ENCODE results near the gene GUCA1C. TPM values are rescaled to one million over a fixed set of nuclear protein-coding genes. Genes with fewer than 3 reads are reported as not detected.

Gene GUCA1C
- total RNA-seq, 1 experiment from 2014 or later, result not detected

GRCh38 chr3:108966773-108967172, 13.1 kb upstream of the GUCA1C start:
- Histone ChIP-seq H3K4me1 (ENCODE audit: insufficient read depth, low read length) (no peaks in the 10 kb centered on the region), H4K20me1 (ENCODE audit: low read length) (no peaks in the 10 kb centered on the region), H3K27ac (ENCODE audit: low read length) (no peak overlapping the region), H3K9me3 (ENCODE audit: low read length) (no peaks in the 10 kb centered on the region), H3K27me3 (ENCODE audit: low read length) (peaks cover 49% of the 10 kb centered on the region), H3F3A (ENCODE audit: low read length, unreplicated experiment) (no peaks in the 10 kb centered on the region), H3K9me2 (replicated peaks; ENCODE audit: low read length) (no peaks in the 10 kb centered on the region), H3K4me3 (ENCODE audit: low read length) (no peak overlapping the region), H3K79me2 (ENCODE audit: low read length) (no peaks in the 10 kb centered on the region), H3K36me3 (ENCODE audit: low read depth, low read length) (no peaks in the 10 kb centered on the region), H3K9ac (ENCODE audit: low read length) (no peak overlapping the region), H3K4me2 (ENCODE audit: low read length) (no peak overlapping the region), H2AFZ (ENCODE audit: low read length) (no peak overlapping the region)
- BruUV-seq (replicated peaks), result no TSS peak
- TF ChIP-seq EZH2 (IDR thresholded peaks at IDR 0.05; ENCODE audit: low read length, unreplicated experiment) (no peak), EZH2phosphoT487 (IDR thresholded peaks at IDR 0.05; ENCODE audit: borderline replicate concordance, low read length) (no peak), CTCF (conservative IDR thresholded peaks at IDR 0.05; ENCODE audit: low read depth, low read length) (no peak)
- CTCF ChIA-PET, result no interaction called here
- ATAC-seq, result no peak
- intact Hi-C loops (cut with micrococcal nuclease), result no loop called here
- POLR2A ChIA-PET (ENCODE audit: unreplicated experiment), result no interaction called here
- DNase-seq, result no peak

DNA sequence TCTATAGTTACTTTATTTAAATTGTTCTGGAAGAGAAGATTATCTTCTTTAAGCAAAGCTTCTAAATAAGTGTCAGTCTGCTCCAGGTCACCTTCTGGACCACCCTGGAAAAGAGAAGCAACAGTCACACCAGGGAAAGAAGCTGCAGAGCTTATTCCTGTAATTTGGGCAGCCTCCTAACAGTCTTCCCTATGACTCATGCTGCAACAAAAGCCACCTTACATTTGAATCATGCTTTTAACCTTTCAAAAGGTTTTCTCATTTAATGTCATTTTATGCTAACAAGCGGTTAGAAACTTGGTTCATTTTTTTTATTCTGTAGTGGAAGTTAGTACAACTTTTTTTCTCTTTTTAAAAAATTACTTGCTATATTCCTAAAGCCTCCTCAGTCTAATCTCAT, 5.3 kb upstream of the GUCA1C start:
- CTCF ChIA-PET, result no interaction called here
- no TSS peak for BruUV-seq (replicated peaks)
- no peak overlapping the region for H3K4me2 ChIP-seq (ENCODE audit: low read length)
- no peak overlapping the region for H3K9ac ChIP-seq (ENCODE audit: low read length)
- H4K20me1 ChIP-seq (ENCODE audit: low read length), result no peaks in the 10 kb centered on the region
- TF ChIP-seq CTCF (conservative IDR thresholded peaks at IDR 0.05; ENCODE audit: low read depth, low read length) (no peak), EZH2 (IDR thresholded peaks at IDR 0.05; ENCODE audit: low read length, unreplicated experiment) (no peak), EZH2phosphoT487 (IDR thresholded peaks at IDR 0.05; ENCODE audit: borderline replicate concordance, low read length) (no peak)
- no peak overlapping the region for H3K4me3 ChIP-seq (ENCODE audit: low read length)
- H3K79me2 ChIP-seq (ENCODE audit: low read length), result no peaks in the 10 kb centered on the region
- H3K27ac ChIP-seq (ENCODE audit: low read length), result no peak overlapping the region
- intact Hi-C loops (cut with micrococcal nuclease), result no loop called here
- no peaks in the 10 kb centered on the region for H3K36me3 ChIP-seq (ENCODE audit: low read depth, low read length)
- H3K9me3 ChIP-seq (ENCODE audit: low read length), result no peaks in the 10 kb centered on the region
- POLR2A ChIA-PET (ENCODE audit: unreplicated experiment), result no interaction called here
- no peaks in the 10 kb centered on the region for H3F3A ChIP-seq (ENCODE audit: low read length, unreplicated experiment)
- no peaks in the 10 kb centered on the region for H3K4me1 ChIP-seq (ENCODE audit: insufficient read depth, low read length)
- DNase-seq (peak; percentile 15), ATAC-seq (peak; percentile 55; the same call in 1 of the 2 replicates)
- H3K27me3 ChIP-seq (ENCODE audit: low read length), result peaks cover 26% of the 10 kb centered on the region
- no peak overlapping the region for H2AFZ ChIP-seq (ENCODE audit: low read length)
- no peaks in the 10 kb centered on the region for H3K9me2 ChIP-seq (replicated peaks; ENCODE audit: low read length)

DNA sequence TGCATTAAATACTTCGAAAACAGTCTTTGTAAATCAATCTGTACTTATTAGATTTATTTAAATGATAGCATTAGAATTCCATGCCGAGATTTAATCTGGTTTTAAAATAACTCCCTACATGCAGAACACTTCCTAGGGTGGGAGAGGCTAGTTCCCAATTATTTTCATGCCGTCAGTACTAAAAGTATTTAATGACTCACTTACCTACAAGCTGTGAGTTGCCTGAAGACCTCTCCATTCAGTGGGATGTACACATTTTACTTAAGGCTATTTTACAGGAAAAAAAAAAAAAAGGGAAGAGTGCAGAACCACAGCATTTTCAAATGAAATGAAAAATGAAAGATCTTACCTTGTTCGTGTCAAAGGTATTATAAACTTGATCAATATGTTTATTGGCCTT, 469 bp downstream of the GUCA1C start:
- Histone ChIP-seq H3K36me3 (ENCODE audit: low read depth, low read length) (no peaks in the 10 kb centered on the region), H3K27ac (ENCODE audit: low read length) (no peak overlapping the region), H3K27me3 (ENCODE audit: low read length) (peaks cover 30% of the 10 kb centered on the region; the same call in 1 of the 2 replicates), H3K9me2 (replicated peaks; ENCODE audit: low read length) (no peaks in the 10 kb centered on the region), H3K79me2 (ENCODE audit: low read length) (no peaks in the 10 kb centered on the region), H3K4me3 (ENCODE audit: low read length) (no peak overlapping the region), H3K9me3 (ENCODE audit: low read length) (no peaks in the 10 kb centered on the region), H2AFZ (ENCODE audit: low read length) (no peak overlapping the region), H3K4me1 (ENCODE audit: insufficient read depth, low read length) (no peaks in the 10 kb centered on the region), H3K9ac (ENCODE audit: low read length) (no peak overlapping the region), H3K4me2 (ENCODE audit: low read length) (no peak overlapping the region), H3F3A (ENCODE audit: low read length, unreplicated experiment) (no peaks in the 10 kb centered on the region), H4K20me1 (ENCODE audit: low read length) (no peaks in the 10 kb centered on the region)
- CTCF ChIA-PET, result no interaction called here
- ATAC-seq (no peak), DNase-seq (no peak)
- TF ChIP-seq EZH2 (IDR thresholded peaks at IDR 0.05; ENCODE audit: low read length, unreplicated experiment), result no peak
- no peak for TF ChIP-seq EZH2phosphoT487 (IDR thresholded peaks at IDR 0.05; ENCODE audit: borderline replicate concordance, low read length)
- TF ChIP-seq CTCF (conservative IDR thresholded peaks at IDR 0.05; ENCODE audit: low read depth, low read length), result no peak
- intact Hi-C loops (cut with micrococcal nuclease), result no loop called here
- POLR2A ChIA-PET (ENCODE audit: unreplicated experiment), result no interaction called here
- BruUV-seq (replicated peaks), result no TSS peak

Data from PC-3 (cell line).